NCI-H2107 treated with DMSO at 0.1 percent for 48 hours (cell line): Measurements from ENCODE around the gene SLC25A21.

ENCODE experiments used
- DNase-seq: peaks from one replicate; lab custom pipeline; 2025; ENCODE audit not compliant: unreplicated experiment; lab: John Stamatoyannopoulos, UW

The SLC25A21 gene

GRCh38 chr14:36784541-36784940 is 387.9 kb downstream of the SLC25A21 start:
- no peak for DNase-seq

GRCh38 chr14:36781897-36782296 is 390.5 kb downstream of the SLC25A21 start:
- no peak for DNase-seq

GRCh38 chr14:36773558-36773957 is 398.8 kb downstream of the SLC25A21 start:
- DNase-seq, result no peak

GRCh38 chr14:36773136-36773540 is 399.3 kb downstream of the SLC25A21 start:
- DNase-seq, result peak; percentile 67

- peak; percentile 97 for DNase-seq
Measured at GRCh38 chr14:36771028-36771640, 401.3 kb downstream of the SLC25A21 start.

- DNase-seq, result peak; percentile 85
Measured at GRCh38 chr14:36768638-36769337, 403.6 kb downstream of the SLC25A21 start.

GRCh38 chr14:36767603-36768281 is 404.7 kb downstream of the SLC25A21 start:
- peak; percentile 99 for DNase-seq

- no peak for DNase-seq
Measured at GRCh38 chr14:36766974-36767373, 405.4 kb downstream of the SLC25A21 start.

GRCh38 chr14:36757734-36758601 is 414.4 kb downstream of the SLC25A21 start:
- DNase-seq, result peak; percentile 19

- DNase-seq, result no peak
Measured at GRCh38 chr14:36756226-36756625, 416.2 kb downstream of the SLC25A21 start.

GRCh38 chr14:36755756-36756155 is 416.6 kb downstream of the SLC25A21 start:
- peak; percentile 17 for DNase-seq

- no peak for DNase-seq
Measured at GRCh38 chr14:36751920-36752319, 420.5 kb downstream of the SLC25A21 start.

GRCh38 chr14:36751106-36751505 is 421.3 kb downstream of the SLC25A21 start:
- DNase-seq, result no peak

GRCh38 chr14:36750244-36750643 is 422.2 kb downstream of the SLC25A21 start:
- no peak for DNase-seq

GRCh38 chr14:36748610-36749213 is 423.7 kb downstream of the SLC25A21 start:
- no peak for DNase-seq

- DNase-seq, result peak; percentile 37
Measured at GRCh38 chr14:36747411-36748184, 424.8 kb downstream of the SLC25A21 start.

- DNase-seq, result no peak
Measured at GRCh38 chr14:36746872-36747271, 425.5 kb downstream of the SLC25A21 start.

- DNase-seq, result no peak
Measured at GRCh38 chr14:36741858-36742257, 430.5 kb downstream of the SLC25A21 start.

GRCh38 chr14:36738269-36738668 is 434.1 kb downstream of the SLC25A21 start:
- DNase-seq, result no peak

- no peak for DNase-seq
Measured at GRCh38 chr14:36726128-36726527, 446.3 kb downstream of the SLC25A21 start.
